ENCODE results near the gene ABCA13. TPM values are rescaled to one million over a fixed set of nuclear protein-coding genes. Genes with fewer than 3 reads are reported as not detected.

ABCA13 gene
- total RNA-seq, 2 donors from 2014 or later = not detected

- Mint-ChIP-seq H3K4me1 (ENCODE audit: low read depth) (no peaks in the 10 kb centered on the region), H3K27ac (no peak overlapping the region), H3K4me3 (no peak overlapping the region), H3K27me3 (ENCODE audit: low read depth) (no peaks in the 10 kb centered on the region), H3K36me3 (ENCODE audit: insufficient read depth in 2 of 2) (no peaks in the 10 kb centered on the region), H3K9me3 (peaks cover 0 to 6% of the 10 kb centered on the region in 2 donors)
- DNase-seq (no peak), ATAC-seq (replicated peaks in 1 of 2) (no peak)
These were observed 440.7 kb downstream of the ABCA13 start for GRCh38 chr7:48611993-48612392.

- H3K9me3 Mint-ChIP-seq = peaks cover 0 to 2% of the 10 kb centered on the region in 2 donors
- H3K27ac Mint-ChIP-seq = no peak overlapping the region
- no peaks in the 10 kb centered on the region for H3K4me1 Mint-ChIP-seq (ENCODE audit: low read depth)
- no peak overlapping the region for H3K4me3 Mint-ChIP-seq
- ATAC-seq (replicated peaks in 1 of 2) (no peak), DNase-seq (no peak)
- H3K27me3 Mint-ChIP-seq (ENCODE audit: low read depth) = no peaks in the 10 kb centered on the region
- no peaks in the 10 kb centered on the region for H3K36me3 Mint-ChIP-seq (ENCODE audit: insufficient read depth in 2 of 2)
These were observed 446.2 kb downstream of the ABCA13 start for GRCh38 chr7:48617508-48617907.

DNA sequence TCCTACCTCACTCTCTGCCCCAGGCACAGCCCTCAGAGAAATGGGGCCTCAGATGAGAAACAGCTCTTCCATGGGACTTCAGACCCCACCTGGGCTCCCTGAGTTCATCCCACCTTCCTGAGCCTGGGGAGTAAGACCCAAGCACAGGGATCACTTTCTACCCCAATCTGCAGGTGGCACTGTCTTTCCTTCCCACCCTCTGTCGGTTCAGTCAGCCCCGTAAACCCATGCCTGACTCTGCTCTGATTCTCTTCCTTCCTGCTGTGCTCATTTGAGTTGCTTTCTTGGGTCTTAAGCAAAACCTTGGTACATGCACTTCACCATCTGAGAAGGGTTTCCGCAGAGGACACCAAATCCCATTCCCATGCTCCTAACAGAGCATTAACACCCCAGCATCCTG is 446.7 kb downstream of the ABCA13 start:
- Mint-ChIP-seq H3K9me3 (peaks cover 0 to 2% of the 10 kb centered on the region in 2 donors), H3K27me3 (ENCODE audit: low read depth) (no peaks in the 10 kb centered on the region), H3K4me1 (ENCODE audit: low read depth) (no peaks in the 10 kb centered on the region), H3K36me3 (ENCODE audit: insufficient read depth in 2 of 2) (no peaks in the 10 kb centered on the region), H3K27ac (no peak overlapping the region), H3K4me3 (no peak overlapping the region)
- DNase-seq (no peak), ATAC-seq (replicated peaks in 1 of 2) (no peak)

- Mint-ChIP-seq H3K4me1 (ENCODE audit: low read depth) (no peaks in the 10 kb centered on the region), H3K9me3 (peaks cover 0 to 2% of the 10 kb centered on the region in 2 donors), H3K27ac (no peak overlapping the region), H3K27me3 (ENCODE audit: low read depth) (no peaks in the 10 kb centered on the region), H3K36me3 (ENCODE audit: insufficient read depth in 2 of 2) (no peaks in the 10 kb centered on the region), H3K4me3 (no peak overlapping the region)
- ATAC-seq (replicated peaks in 1 of 2) = no peak
- DNase-seq = no peak
These were observed 449.8 kb downstream of the ABCA13 start for GRCh38 chr7:48621076-48621475.

DNA sequence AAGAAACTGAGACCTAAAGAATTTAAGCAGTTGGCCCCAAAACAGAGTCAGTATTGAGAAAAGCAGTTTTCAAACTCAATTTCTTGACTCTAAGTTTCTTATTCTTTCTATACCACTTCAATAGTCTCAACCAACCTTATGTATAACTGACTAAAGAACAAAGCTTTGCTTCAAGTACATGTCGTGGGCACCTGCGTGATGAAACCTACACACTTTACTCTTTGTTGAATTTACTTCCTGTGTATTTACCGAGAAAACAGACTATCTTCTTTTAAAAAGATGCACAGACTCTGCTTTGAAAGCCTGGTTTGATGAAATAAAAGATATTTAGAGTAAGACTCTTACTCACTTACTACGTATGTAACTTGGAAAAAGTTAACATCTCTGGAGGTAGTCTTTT is 455.9 kb downstream of the ABCA13 start:
- Mint-ChIP-seq H3K4me3 (no peak overlapping the region), H3K4me1 (ENCODE audit: low read depth) (no peaks in the 10 kb centered on the region), H3K9me3 (peaks cover 0 to 4% of the 10 kb centered on the region in 2 donors), H3K27me3 (ENCODE audit: low read depth) (no peaks in the 10 kb centered on the region), H3K36me3 (ENCODE audit: insufficient read depth in 2 of 2) (no peaks in the 10 kb centered on the region), H3K27ac (no peak overlapping the region)
- no peak for ATAC-seq (replicated peaks in 1 of 2)
- DNase-seq = no peak

GRCh38 chr7:48628793-48629349 is 457.6 kb downstream of the ABCA13 start:
- ATAC-seq (replicated peaks in 1 of 2) (no peak), DNase-seq (no peak)
- H3K9me3 Mint-ChIP-seq = peaks cover 0 to 3% of the 10 kb centered on the region in 2 donors
- H3K4me3 Mint-ChIP-seq = no peak overlapping the region
- H3K4me1 Mint-ChIP-seq (ENCODE audit: low read depth) = no peaks in the 10 kb centered on the region
- no peak overlapping the region for H3K27ac Mint-ChIP-seq
- H3K27me3 Mint-ChIP-seq (ENCODE audit: low read depth) = no peaks in the 10 kb centered on the region
- H3K36me3 Mint-ChIP-seq (ENCODE audit: insufficient read depth in 2 of 2) = no peaks in the 10 kb centered on the region

GRCh38 chr7:48634116-48634632 is 462.9 kb downstream of the ABCA13 start:
- Mint-ChIP-seq H3K9me3 (peaks cover 0 to 3% of the 10 kb centered on the region in 2 donors), H3K4me3 (no peak overlapping the region), H3K27me3 (ENCODE audit: low read depth) (no peaks in the 10 kb centered on the region), H3K4me1 (ENCODE audit: low read depth) (no peaks in the 10 kb centered on the region), H3K27ac (no peak overlapping the region), H3K36me3 (ENCODE audit: insufficient read depth in 2 of 2) (no peaks in the 10 kb centered on the region)
- ATAC-seq (replicated peaks in 1 of 2) = no peak
- DNase-seq = no peak

DNA sequence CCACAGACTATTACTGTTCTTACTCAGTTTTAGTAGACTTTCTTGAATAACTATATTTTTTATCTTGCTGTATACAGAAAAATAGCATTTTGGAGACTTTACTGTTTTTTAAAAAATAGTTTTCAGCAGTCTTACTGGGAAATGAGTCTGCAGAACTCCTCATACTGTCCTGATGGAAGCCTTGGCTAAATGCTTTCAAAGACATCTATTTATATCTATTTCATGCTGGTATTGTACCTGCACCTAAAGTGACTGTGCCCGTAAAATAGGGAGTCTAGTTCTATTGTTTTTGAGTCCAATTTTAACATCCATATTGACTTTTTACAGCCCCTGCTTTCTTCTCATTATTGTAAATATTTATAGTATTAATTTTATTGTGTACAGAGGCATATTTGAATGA is 464.5 kb downstream of the ABCA13 start:
- no peaks in the 10 kb centered on the region for H3K27me3 Mint-ChIP-seq (ENCODE audit: low read depth)
- H3K4me1 Mint-ChIP-seq (ENCODE audit: low read depth) = no peaks in the 10 kb centered on the region
- no peaks in the 10 kb centered on the region for H3K36me3 Mint-ChIP-seq (ENCODE audit: insufficient read depth in 2 of 2)
- ATAC-seq (replicated peaks in 1 of 2) = no peak
- H3K9me3 Mint-ChIP-seq = peaks cover 0 to 2% of the 10 kb centered on the region in 2 donors
- H3K4me3 Mint-ChIP-seq = no peak overlapping the region
- DNase-seq = no peak
- no peak overlapping the region for H3K27ac Mint-ChIP-seq

GRCh38 chr7:48636391-48637015 is 465.2 kb downstream of the ABCA13 start:
- H3K4me1 Mint-ChIP-seq (ENCODE audit: low read depth) = no peaks in the 10 kb centered on the region
- H3K27ac Mint-ChIP-seq = no peak overlapping the region
- DNase-seq (no peak), ATAC-seq (replicated peaks in 1 of 2) (no peak)
- no peaks in the 10 kb centered on the region for H3K36me3 Mint-ChIP-seq (ENCODE audit: insufficient read depth in 2 of 2)
- H3K27me3 Mint-ChIP-seq (ENCODE audit: low read depth) = no peaks in the 10 kb centered on the region
- H3K4me3 Mint-ChIP-seq = no peak overlapping the region
- no peaks in the 10 kb centered on the region for H3K9me3 Mint-ChIP-seq

- Mint-ChIP-seq H3K27me3 (ENCODE audit: low read depth) (no peaks in the 10 kb centered on the region), H3K4me1 (ENCODE audit: low read depth) (no peaks in the 10 kb centered on the region), H3K36me3 (ENCODE audit: insufficient read depth in 2 of 2) (no peaks in the 10 kb centered on the region), H3K27ac (no peak overlapping the region), H3K9me3 (no peaks in the 10 kb centered on the region), H3K4me3 (no peak overlapping the region)
- DNase-seq = no peak
- peak in 1 of 2 donors; percentile 36 for ATAC-seq (replicated peaks in 1 of 2)
These were observed 466.1 kb downstream of the ABCA13 start for GRCh38 chr7:48637382-48637781.

DNA sequence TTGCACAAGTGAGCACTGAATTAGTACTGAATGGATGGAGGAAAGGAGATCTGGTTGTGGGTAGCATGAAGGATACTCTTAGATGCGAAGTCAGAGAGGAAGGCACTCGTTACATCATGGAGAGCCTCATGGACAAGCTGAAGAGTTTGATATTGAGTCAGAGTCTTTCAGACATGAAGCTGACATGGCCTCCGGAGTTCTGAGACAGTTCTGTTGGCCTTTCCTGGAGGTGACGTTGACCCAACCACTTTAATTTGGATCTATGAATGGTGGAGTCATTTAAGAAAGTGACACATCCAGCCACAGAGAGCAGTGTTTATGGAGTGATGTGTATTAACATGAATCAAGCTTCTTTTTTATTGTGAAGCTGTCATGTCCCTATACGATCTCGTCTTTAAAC is 466.8 kb downstream of the ABCA13 start:
- Mint-ChIP-seq H3K36me3 (ENCODE audit: insufficient read depth in 2 of 2) (no peaks in the 10 kb centered on the region), H3K9me3 (no peaks in the 10 kb centered on the region), H3K27me3 (ENCODE audit: low read depth) (no peaks in the 10 kb centered on the region), H3K4me1 (ENCODE audit: low read depth) (no peaks in the 10 kb centered on the region), H3K27ac (no peak overlapping the region), H3K4me3 (no peak overlapping the region)
- DNase-seq (no peak), ATAC-seq (replicated peaks in 1 of 2) (no peak)

DNA sequence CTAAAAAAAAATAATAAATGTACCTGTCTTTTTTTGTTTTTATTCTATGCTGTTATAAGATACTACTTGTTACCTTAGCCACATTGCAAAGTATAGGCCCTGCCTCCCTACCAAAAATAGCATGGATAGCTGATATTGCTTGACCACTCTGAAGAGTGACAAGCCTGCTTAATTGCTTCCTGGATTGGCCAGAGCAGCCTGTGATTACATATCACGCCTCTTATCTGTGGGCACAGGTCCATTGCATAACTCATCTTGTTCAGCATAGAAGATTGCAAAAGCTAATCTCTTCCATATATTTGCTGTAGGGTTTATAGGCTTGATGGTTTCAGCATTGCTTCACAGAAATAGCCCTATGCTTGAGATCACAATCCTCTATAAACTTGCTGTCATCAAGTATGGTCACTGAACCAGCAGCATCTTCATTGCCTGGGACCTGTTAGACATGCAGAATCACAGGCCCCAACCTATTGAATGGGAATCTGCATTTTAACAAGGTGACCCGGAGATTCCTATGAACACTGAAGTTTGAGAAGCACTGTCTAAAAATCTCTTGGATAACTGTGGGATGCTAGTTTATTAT is 472.3 kb downstream of the ABCA13 start:
- DNase-seq = no peak
- Mint-ChIP-seq H3K9me3 (peaks cover 0 to 3% of the 10 kb centered on the region in 2 donors), H3K27ac (no peak overlapping the region), H3K4me3 (no peak overlapping the region), H3K36me3 (ENCODE audit: insufficient read depth in 2 of 2) (no peaks in the 10 kb centered on the region), H3K4me1 (ENCODE audit: low read depth) (no peaks in the 10 kb centered on the region), H3K27me3 (ENCODE audit: low read depth) (no peaks in the 10 kb centered on the region)
- no peak for ATAC-seq (replicated peaks in 1 of 2)

DNA sequence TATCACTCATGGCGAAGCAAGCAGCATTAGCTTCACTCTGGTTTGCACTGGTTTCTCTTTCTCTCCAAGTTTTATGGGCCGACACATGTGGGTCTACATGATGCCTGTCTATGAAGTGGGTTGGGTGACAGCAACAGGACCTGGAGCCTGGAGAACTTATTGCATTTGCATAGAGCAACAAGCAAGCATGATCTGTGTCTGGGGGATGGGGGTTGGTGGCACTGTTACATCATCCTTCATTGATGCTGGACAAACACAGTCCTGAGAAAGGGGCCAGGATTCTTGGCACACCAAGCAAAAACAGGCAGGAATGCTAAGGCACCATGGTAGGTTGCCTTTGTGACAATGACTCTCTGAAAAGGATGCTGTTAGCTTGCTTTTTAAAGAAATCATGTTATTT is 486.9 kb downstream of the ABCA13 start:
- no peaks in the 10 kb centered on the region for H3K4me1 Mint-ChIP-seq (ENCODE audit: low read depth)
- no peaks in the 10 kb centered on the region for H3K36me3 Mint-ChIP-seq (ENCODE audit: insufficient read depth in 2 of 2)
- H3K4me3 Mint-ChIP-seq = no peak overlapping the region
- DNase-seq = no peak
- no peak for ATAC-seq (replicated peaks in 1 of 2)
- H3K27me3 Mint-ChIP-seq (ENCODE audit: low read depth) = no peaks in the 10 kb centered on the region
- peaks cover 7 to 11% of the 10 kb centered on the region in 2 donors for H3K9me3 Mint-ChIP-seq
- H3K27ac Mint-ChIP-seq = no peak overlapping the region
